ENCODE measurements around the gene PSTPIP1. TPM values are rescaled to one million over a fixed set of nuclear protein-coding genes. Genes with fewer than 3 reads are reported as not detected.

The PSTPIP1 gene
- polyA plus RNA-seq, 1 donor (not counting 4 experiments of a cell fraction or from before 2014, with no cell fraction given) = 9.6 TPM

- no peak for FAIRE-seq
- no peak for TF ChIP-seq EZH2 (IDR thresholded peaks at IDR 0.05; ENCODE audit: low read length)
- TF ChIP-seq CTCF (optimal IDR thresholded peaks at IDR 0.05 in 1 of 3, IDR thresholded peaks at IDR 0.05 in 1 of 3, conservative IDR thresholded peaks at IDR 0.05 in 1 of 3; ENCODE audit: extremely low read depth in 1 of 3, insufficient read depth in 2 of 3, low read length in 3 of 3) = no peak
- no peaks in the 10 kb centered on the region for H4K20me1 ChIP-seq (ENCODE audit: control insufficient read depth, extremely low read depth, insufficient read depth, low read length)
- H3K36me3 ChIP-seq (ENCODE audit: control insufficient read depth in 2 of 2, extremely low read depth in 1 of 2, insufficient read depth in 2 of 2, low read length in 2 of 2) = peaks cover 3 to 6% of the 10 kb centered on the region in 2 experiments
- no peaks in the 10 kb centered on the region for H3K27me3 ChIP-seq (ENCODE audit: control insufficient read depth, extremely low read depth, insufficient read depth, low read length)
- no peaks in the 10 kb centered on the region for H3K9me3 ChIP-seq (ENCODE audit: control insufficient read depth, low read depth, low read length)
- no peak overlapping the region for H3K4me3 ChIP-seq (ENCODE audit: control insufficient read depth in 2 of 3, extremely low read depth in 1 of 3, insufficient read depth in 2 of 3, low read depth in 1 of 3, low read length in 3 of 3)
- no peak overlapping the region for H2AFZ ChIP-seq (ENCODE audit: control insufficient read depth, low read length)
- no peaks in the 10 kb centered on the region for H3K9me1 ChIP-seq (ENCODE audit: control insufficient read depth, extremely low read depth, insufficient read depth, low read length)
- no peaks in the 10 kb centered on the region for H3K79me2 ChIP-seq (ENCODE audit: control insufficient read depth, insufficient read depth, low read length)
- no peak overlapping the region for H3K9ac ChIP-seq (ENCODE audit: control insufficient read depth, extremely low read depth, insufficient read depth, low read length)
- no peaks in the 10 kb centered on the region for H3K4me1 ChIP-seq (ENCODE audit: control insufficient read depth, extremely low read depth, insufficient read depth, low read length)
- dilution Hi-C loops (cut with MboI; ENCODE audit: extremely low pct_ligation_motif_present, low sequenced_read_pairs) = no loop called here
- DNase-seq (ENCODE audit: low read depth, low spot score) = no peak
- no peak overlapping the region for H3K4me2 ChIP-seq (ENCODE audit: control insufficient read depth, extremely low read depth, insufficient read depth, low read depth, low read length)
- no peak overlapping the region for H3K27ac ChIP-seq (ENCODE audit: control insufficient read depth, insufficient read depth, low read length)
Measured at GRCh38 chr15:76953913-76954312, 41.0 kb upstream of the PSTPIP1 start.

DNA sequence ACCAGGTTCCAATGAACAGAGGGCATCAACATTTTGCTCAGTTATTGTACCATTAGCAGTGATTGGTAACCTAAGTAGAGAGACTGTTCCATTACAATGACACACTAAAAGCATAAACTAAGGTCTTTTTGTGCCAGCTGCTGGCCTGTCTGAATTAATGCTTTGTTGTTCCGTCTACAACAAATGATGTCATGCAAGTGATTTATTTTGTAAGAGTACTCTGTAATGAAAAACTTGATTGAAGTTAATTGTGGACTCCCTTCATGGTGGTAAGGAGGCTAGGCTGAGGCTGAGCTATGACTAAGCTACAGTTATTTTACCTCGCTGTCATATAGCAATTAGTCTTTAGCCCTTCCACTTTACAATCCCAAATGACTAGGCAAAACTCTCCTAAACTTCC lies 40.2 kb upstream of the PSTPIP1 start:
- no peaks in the 10 kb centered on the region for H3K9me3 ChIP-seq (ENCODE audit: control insufficient read depth, low read depth, low read length)
- TF ChIP-seq CTCF (optimal IDR thresholded peaks at IDR 0.05 in 1 of 3, IDR thresholded peaks at IDR 0.05 in 1 of 3, conservative IDR thresholded peaks at IDR 0.05 in 1 of 3; ENCODE audit: extremely low read depth in 1 of 3, insufficient read depth in 2 of 3, low read length in 3 of 3) (no peak), EZH2 (IDR thresholded peaks at IDR 0.05; ENCODE audit: low read length) (no peak)
- H3K27ac ChIP-seq (ENCODE audit: control insufficient read depth, insufficient read depth, low read length) = no peak overlapping the region
- H2AFZ ChIP-seq (ENCODE audit: control insufficient read depth, low read length) = no peak overlapping the region
- no peaks in the 10 kb centered on the region for H3K27me3 ChIP-seq (ENCODE audit: control insufficient read depth, extremely low read depth, insufficient read depth, low read length)
- no peaks in the 10 kb centered on the region for H3K4me1 ChIP-seq (ENCODE audit: control insufficient read depth, extremely low read depth, insufficient read depth, low read length)
- no peaks in the 10 kb centered on the region for H3K79me2 ChIP-seq (ENCODE audit: control insufficient read depth, insufficient read depth, low read length)
- no peaks in the 10 kb centered on the region for H4K20me1 ChIP-seq (ENCODE audit: control insufficient read depth, extremely low read depth, insufficient read depth, low read length)
- H3K9me1 ChIP-seq (ENCODE audit: control insufficient read depth, extremely low read depth, insufficient read depth, low read length) = no peaks in the 10 kb centered on the region
- FAIRE-seq (no peak), DNase-seq (ENCODE audit: low read depth, low spot score) (no peak)
- dilution Hi-C loops (cut with MboI; ENCODE audit: extremely low pct_ligation_motif_present, low sequenced_read_pairs) = no loop called here
- peaks cover 3% of the 10 kb centered on the region in 2 experiments for H3K36me3 ChIP-seq (ENCODE audit: control insufficient read depth in 2 of 2, extremely low read depth in 1 of 2, insufficient read depth in 2 of 2, low read length in 2 of 2)
- no peak overlapping the region for H3K9ac ChIP-seq (ENCODE audit: control insufficient read depth, extremely low read depth, insufficient read depth, low read length)
- H3K4me3 ChIP-seq (ENCODE audit: control insufficient read depth in 2 of 3, extremely low read depth in 1 of 3, insufficient read depth in 2 of 3, low read depth in 1 of 3, low read length in 3 of 3) = no peak overlapping the region
- no peak overlapping the region for H3K4me2 ChIP-seq (ENCODE audit: control insufficient read depth, extremely low read depth, insufficient read depth, low read depth, low read length)
